ENCODE measurements around the gene BRAF.
"Not testable (repeated sequence)": the region's sequence is repeated elsewhere in the genome, so short reads cannot be mapped to it uniquely, and the experiment has no call there.

BRAF gene

DNA sequence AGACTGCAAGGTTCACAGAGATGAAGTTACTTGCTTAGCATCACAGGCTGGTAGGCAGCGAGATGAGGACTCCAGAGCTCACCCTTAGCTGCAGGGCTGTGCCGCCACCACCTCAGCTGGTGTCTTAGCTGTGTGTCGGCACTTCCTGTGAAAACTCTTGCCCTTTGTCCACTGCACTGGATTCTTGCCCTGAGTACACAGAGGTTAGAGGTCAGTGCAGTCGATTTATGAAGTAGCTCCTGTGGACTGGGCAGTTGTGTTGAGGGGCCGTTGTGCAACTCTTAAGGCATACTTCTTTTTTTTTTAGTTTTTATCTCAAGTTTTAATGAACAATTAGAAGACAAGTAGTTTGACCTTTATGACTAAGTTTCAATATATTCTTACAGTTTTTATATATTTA lies 217.6 kb downstream of the BRAF start:
- DNase-seq (ENCODE audit: low spot score), result no peak

DNA sequence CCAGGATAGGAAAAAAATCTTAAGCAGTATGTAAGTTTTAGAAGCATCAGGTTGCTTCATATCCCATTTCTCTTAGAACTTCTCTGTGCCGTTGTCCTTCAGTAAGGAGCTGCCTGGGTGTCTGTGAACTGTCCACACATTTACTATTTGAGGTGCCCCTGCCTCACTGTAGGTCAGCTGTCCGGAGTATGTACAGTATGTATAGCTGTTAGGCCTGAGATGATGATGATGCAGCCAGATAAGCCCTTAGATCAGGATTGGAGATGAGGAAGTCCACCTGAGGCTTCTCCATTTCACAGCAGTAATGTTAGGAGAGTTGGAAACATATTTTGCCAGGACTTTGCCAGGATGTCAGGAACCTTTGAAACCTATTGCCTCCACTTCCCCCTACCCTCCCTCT lies 220.5 kb downstream of the BRAF start:
- DNase-seq (ENCODE audit: low spot score), result no peak

DNA sequence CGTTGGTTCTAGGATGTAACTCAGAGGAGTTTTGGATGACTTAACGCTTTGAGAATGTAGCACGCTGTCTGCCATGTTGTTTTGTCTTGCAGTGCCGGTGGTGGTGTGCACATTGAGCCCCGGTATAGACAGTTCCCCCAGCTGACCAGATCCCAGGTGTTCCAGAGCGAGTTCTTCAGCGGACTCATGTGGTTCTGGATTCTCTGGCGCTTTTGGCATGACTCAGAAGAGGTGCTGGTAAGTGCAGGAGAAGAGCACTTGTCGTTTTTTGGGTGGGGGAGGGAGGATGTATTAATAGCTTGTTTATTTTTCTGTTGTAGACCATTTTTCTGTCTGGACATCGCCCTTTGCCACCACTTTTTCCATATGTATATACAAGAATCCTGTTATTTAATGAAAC lies 222.0 kb downstream of the BRAF start:
- DNase-seq (ENCODE audit: low spot score), result no peak

DNA sequence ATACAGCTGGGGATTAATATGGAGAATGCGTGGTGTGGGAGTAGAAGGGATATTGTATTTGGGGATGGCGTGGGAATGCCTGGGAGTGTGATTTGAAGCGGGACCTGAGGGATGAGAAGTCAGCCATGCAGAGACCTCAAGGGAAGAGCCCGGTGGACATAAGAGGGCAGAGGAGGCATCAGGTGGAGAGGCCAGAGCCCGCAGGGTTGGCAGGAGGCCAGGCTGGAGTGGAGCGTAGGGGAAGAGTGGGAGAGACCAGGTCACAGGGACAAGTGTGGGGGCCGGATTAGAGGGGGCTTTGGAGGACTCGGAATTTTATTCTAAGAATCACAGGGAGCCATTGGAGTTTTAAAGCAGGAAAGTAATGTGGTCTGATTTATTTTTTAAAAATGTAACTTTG lies 226.3 kb downstream of the BRAF start:
- DNase-seq (ENCODE audit: low spot score), result peak; percentile 18

DNA sequence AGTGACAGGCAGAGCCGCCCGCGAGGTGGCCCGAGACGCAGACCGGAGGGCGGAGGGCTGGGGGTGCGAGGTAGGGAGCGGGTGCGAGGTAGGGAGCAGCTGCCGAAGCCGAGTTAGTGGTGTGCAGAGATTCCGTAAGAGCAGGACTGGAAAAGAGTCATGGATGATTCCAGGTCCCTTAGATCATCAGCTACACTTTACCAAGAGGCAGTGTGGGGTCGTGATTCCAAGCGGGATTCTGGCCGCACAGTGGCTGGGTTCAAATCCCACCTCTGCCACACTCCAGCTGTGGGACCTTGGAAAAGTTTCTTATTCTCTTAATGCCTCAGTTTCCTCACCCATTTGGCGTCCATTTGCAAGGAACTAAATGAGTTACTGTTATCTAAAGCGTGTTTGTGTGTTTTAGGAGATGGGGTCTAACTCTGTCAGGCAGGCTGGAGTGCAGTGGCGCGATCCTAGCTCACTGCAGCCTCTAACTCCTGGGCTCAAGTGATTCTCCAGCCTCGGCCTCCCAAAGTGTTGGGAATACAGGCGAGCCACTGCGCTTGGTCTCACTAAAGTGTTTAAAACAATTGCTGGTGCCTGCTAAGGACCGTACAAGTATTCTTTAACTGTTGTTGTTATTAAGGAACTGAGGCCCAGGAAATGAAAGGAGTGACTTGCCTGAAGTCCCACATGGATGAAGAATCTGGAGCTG lies 227.1 kb downstream of the BRAF start:
- DNase-seq (ENCODE audit: low spot score), result no peak

DNA sequence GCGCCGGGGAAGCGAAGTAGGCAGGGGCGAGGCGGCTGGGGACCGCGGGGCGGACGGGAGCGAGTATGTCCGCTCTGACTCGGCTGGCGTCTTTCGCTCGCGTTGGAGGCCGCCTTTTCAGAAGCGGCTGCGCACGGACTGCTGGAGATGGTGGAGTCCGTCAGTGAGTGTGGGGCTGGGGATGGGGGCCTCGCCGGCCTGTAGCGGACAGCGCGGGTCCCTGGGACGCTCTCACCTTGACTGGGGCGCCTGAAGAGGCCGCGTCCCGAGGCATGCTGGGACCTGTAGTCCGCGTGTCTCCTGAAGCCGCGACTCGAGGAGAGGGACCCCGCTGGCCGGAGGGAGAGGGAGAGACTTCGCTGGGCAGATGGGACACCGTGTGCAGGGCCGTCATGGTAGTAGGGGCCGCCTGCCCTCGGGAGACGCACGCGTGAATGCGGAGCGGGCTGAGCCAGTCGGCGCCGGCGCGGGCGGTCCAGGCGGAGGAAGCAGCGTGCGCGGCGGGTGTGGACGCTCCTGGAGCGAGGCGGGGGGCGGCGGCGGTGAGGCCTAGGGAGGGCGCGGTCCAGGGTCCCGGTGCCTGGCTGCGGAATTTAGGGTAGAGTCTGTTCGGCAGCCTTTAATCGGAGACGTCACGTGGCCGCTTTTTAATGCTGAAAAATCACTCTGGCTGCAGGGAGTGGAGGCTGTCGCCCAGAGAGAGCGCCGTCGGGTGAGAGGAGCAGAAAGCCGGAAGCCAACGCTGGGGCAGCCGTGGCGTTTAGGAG lies 227.9 kb downstream of the BRAF start, which contains the start of gene NDUFB2:
TSS of gene NDUFB2 (plus strand) at position 29 of the 767 bp plus-strand sequence. CDS start at position 66, 37 bp downstream.
- peak; percentile 88 for DNase-seq (ENCODE audit: low spot score)

DNA sequence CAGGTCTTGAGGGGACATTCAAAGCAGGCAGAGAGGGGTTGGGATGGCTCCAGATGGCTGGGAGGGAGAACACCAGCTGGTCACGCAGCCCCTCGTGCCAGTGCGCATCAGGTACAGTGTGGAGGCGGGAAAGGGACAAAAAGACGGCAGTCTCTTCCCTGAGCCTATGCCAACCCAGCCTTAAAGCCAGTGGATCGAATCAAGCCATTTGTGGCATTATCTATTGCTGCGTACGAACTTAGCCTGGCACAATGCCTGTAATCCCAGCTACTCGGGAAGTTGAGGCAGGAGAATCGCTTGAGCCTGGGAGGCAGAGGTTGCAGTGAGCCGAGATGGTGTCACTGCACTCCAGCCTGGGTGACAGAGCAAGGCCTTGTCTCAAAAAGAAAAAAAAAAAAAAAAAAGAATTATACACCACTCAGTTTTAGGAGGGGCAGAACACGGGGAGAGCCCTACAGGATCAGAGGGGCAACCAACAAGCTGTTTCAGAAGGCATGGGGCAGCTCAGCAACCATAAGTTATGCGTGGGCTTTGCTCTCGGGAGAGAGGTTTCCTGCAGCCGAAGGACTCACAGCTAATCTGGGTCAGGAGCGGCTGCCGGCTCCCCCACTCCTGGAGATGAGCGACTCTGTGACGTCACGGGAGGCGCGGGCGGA lies 228.6 kb downstream of the BRAF start:
- peak; percentile 96 for DNase-seq (ENCODE audit: low spot score)

DNA sequence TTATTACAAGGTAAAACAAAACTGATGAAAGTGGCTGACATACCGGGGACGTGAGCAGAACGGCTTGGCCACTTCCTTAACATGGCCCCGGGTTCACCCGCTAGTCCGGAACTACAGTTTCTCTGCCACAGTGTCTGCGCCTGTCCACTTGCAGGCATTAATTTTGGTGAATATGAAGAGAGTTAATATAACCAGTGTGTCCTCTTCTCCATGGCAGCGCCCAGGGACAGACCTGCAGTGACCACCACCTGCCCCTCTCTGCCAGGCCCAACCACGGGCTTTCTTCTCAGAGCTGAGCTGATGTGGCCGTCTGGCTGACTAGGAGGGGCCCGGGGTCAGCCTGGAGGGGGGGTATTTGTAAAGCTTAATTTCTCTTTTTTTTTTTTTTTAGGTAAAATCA lies 229.3 kb downstream of the BRAF start:
- no peak for DNase-seq (ENCODE audit: low spot score)

DNA sequence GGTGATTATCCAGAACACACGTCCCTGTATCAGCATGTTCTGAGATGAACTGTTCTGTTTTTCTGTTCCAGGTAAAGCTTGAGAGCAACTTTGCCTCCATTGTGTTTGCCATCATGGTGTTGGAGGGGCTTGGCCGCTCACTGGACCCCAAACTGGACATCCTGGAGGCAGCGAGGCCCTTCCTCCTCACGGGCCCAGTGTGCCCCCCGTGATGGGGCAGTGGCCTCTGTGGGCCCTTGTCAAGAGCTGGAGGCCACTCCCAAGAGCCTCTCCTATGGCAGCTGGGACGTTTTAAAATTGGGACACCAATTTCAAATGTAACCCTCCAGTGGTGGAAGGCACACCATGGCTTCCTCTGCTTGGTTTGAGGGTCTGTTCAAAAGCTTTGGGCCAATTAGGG lies 230.1 kb downstream of the BRAF start:
- DNase-seq (ENCODE audit: low spot score), result no peak

DNA sequence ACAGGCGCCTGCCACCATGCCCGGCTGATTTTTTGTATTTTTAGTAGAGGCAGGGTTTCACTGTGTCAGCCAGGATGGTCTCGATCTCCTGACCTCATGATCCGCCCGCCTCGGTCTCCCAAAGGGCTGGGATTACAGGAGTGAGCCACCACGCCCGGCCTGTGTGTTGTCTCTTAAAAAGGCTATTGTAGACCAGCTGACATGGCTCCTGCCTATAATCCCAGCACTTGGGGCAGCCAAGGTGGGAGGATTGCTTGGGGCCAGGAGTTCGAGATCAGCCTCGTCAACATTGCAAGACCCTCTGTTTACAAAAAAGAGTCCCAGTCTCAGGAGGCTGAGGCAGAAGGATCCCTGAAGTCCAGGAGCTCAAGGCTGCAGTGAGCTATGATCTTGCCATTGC lies 230.9 kb downstream of the BRAF start:
- not testable (repeated sequence) for DNase-seq (ENCODE audit: low spot score)

DNA sequence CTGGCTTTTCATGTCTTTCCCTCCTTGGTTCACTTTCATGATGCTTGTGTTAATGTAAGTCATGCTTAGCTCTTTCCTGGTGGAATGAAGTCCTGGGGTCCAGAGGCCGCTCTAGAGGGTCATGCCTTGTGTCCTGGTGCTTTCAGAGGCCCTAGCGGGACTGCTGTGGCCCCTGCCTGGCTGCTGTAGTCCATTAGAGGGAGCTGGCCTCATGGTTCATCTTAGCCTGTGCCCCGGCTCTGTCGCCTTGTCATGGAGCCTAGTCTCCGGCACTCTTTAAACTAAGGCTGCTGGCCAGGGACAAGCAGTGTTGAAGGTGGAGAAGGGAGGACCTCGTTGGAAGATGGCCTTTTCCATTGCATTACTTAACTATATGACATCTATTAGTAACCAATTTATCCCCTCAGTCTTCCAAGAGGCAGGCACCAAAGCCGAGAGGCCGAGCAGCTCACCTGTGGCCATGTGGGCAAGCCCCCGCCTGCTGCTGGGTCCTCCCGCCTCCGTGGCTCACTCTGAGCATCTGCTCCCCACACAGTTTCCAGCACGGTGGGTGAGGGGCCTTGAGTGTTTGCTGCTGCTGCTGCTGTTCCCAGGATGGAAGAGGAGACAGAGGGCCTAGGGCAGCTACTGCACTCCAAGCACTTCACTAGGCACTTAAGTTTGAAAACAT lies 233.2 kb downstream of the BRAF start:
- DNase-seq (ENCODE audit: low spot score), result no peak

DNA sequence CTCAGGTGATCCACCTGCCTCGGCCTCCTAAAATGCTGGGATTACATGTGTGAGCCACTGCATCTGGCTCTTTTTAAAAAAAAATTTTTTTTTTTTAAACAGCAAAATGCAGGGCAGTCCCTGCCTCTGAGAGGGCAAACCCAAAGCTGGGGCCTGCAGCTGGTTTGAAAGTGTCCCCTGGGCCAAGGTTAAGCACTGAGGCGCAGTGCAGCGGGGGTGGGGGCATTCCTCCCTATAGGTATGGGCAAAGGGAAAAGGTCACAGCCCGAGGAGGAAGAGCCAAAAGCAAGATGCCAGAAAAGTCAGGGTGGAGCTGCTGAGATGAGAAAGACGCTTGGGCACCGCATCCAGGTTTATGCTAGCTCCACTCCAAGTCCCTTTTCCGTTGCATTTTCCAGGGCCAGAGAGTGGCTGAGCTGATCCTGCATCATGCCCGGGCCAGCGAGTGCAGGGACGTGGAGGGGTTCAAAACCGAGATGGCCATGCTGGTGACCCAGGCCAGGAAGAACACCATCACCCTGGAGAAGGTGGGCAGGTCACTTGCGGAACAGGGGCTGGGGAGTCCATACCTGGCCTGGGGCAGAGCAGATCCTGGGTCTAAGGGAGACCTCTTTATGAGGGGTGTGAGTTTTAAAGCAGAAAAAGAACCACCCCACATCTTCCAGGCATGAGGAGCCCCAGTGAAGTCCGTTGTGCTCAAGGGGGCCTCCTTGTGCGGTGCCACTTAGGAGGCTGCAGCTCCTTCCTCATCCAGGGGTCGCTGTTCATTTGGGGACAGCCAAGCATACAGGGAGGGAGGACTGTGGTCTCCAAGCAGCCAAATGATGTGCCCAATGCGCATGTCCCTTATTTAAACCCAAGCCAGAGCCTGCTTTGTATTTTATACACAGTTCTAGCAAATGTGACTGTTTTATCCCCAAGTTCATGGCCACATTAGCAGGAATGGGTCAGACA lies 235.3 kb downstream of the BRAF start:
- DNase-seq (ENCODE audit: low spot score), result no peak

DNA sequence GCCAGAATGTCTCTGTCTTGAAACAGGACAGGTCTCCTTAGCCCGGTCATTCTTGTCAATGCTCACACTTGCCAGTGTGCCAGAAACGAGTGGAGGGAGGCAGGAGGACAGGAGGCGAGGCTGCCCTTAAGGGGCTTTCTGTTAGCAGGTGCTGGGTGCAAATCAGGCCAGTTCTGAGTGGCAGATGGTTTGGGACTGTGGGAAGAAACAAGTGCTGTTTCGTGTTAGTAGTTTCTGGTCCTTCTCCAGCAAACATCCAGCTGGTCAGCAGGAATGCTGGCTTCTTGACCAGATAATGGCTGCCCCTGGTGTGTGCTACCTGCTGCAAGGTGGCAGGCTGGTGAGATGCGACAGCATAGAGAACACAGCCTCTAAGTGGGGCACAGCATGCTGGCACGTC lies 236.4 kb downstream of the BRAF start:
- DNase-seq (ENCODE audit: low spot score), result no peak

DNA sequence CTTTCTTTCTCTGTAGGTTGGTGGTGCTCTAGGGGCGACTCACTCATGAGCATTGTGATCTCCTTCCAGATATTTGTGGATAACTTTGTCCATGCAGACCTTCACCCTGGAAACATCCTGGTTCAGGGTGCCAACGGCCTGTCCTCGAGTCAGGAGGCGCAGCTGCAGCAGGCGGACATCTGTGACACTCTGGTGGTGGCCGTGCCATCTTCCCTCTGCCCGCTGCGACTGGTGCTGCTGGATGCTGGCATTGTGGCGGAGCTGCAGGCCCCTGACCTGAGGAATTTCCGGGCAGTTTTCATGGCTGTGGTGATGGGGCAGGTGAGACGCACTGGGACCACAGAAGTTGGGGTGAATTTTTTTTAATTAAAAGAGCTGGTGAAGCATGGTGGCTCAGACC lies 237.8 kb downstream of the BRAF start:
- no peak for DNase-seq (ENCODE audit: low spot score)

DNA sequence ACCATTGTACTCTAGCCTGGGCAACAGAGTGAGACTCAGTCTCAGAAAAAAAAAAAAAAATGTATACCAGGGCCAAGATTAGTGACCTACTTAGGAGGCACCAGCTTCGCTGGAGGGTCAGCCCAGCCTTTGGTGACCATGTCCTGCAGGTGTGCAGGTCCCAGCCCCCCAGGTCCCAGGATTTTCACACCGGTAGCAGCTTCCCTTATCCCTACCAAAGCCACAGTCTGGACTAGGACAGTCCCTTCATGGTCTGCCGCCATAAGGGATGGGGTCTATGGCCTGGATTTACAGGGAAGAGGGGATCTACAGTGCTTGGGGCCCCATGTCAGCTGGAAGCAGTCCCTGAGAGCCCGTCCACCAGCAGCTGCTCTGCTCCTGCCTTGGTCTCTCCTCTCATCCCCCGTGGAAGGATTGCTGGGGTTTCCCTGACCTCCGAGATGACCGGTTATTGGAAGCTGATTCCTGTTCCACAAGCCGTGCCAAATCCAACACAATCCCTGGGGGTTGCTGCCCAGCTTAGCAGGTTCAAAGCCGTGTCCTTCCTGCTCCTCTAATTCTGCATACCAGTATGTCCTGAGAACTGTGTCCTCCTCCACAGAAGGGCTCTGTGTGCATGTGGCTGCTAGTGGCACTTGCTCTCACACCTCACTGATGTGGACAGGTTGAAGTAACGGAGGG lies 239.2 kb downstream of the BRAF start:
- DNase-seq (ENCODE audit: low spot score), result no peak

DNA sequence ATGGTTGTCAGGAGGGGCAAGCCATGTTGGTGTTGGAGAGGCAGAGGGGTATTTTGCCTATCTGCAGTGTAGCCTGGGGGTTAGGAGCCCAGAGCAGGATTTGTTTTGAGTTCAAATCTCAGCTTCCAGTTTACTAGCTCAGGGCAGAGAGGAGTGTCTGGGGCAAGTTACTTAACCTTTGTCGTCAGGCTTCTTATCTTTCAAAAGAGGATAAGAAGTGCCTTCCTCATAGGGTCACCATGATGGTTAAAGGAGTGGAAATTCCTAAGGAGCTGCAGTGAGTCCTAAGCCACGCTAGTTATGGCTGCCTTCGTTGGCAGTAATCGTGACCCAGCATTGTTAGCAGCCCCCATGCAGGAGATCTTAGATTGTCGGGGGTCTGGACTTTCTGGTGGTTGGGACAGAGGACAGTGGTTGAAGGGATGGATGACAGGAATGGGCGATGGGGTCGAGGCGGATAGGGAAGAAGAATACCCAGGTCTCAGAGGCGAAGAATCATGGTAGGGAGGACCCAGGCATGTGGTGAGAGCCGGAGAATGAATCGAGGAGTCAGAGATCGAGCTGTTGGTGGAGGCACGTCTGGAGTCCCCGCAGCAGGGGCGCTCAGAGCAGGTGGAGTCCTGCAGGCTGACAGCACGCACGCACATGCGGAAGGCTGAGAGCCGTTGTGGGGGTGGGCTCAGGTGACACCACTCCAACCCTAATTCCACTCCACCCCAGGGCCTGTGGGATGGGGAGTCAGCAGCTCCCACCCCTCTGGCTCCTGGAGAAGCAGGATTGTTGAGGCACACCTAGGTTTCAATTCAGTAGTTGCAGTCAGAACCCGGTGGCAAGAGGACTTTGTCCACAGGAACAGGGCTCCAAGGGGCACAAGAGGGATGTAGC lies 240.4 kb downstream of the BRAF start:
- DNase-seq (ENCODE audit: low spot score), result no peak

DNA sequence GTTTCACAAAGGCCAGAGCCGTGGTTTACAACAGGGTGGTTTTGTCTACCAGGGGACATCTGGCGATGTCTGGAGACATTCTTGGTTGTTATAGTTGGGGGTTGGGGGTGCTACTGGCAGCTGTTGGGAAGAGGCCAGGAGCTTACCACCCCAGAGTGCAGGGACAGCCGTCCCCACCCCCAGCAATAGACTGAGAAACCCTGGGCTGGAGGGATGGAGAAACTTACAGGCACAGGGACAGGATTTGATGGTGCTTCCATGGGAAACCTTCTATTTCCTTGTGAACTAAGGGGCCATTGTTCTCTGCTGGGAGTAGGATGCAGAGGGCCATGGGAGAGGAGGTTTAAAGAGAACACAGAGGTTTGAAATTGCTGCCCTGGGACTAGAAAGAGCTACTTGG lies 241.1 kb downstream of the BRAF start:
- no peak for DNase-seq (ENCODE audit: low spot score)

DNA sequence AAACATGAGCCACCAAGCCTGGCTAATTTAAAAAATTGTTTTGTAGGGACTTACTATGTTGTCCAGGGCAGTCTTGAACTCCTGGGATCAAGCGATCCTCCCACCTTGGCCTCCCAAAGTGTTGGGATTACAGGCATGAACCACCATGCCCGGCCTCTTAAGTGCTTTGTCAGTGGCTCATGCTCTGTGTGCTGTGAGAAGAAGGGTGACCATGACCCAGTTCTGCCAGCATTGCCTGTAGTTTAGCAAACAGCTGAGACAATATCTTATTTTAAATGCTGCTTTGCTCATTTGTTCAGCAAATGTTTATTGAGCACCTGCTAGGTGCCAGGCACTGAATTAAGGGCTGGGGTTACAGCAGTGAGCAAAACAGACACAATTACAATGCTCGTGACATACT lies 243.0 kb downstream of the BRAF start:
- DNase-seq (ENCODE audit: low spot score), result no peak

DNA sequence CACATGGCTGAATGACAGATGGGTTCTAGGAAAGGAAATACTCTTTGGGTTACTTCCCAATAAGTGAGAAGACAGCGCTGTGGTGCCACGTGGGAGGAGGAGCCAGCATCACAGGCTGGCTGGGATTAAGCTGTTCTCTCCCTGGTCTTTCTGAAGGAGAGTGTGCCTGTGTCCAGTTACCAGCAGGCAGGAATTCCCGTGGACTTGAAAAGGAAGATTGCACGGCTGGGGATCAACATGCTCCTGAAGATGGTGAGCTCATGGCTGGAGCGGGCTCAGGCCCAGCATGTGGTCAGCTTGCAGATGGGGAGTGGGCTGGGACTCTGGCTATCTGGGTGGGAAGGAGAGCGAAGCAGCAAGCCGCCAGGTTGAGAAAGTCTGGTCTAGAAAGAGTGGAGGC lies 243.8 kb downstream of the BRAF start:
- DNase-seq (ENCODE audit: low spot score), result no peak

DNA sequence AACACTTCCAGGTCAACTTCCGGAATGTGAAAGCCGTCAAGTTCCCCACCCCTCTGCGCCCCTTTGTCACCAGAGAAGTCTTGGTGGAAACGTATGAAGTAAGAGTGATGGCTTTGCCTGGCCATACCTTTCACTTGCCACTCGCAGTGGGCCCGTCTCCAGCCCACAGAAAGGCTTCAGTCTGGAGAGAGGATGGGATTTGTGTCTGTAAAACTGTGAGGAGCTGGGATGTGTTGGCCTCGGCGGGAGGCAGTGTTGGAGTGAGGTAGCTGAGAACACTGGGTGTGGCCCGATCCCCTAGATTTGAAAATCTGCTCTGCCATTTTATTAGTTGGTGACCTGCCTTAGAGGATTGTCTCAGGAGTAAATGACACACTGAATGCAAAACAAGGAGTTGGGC lies 245.5 kb downstream of the BRAF start:
- no peak for DNase-seq (ENCODE audit: low spot score)
